Endometrium (tissue), 2 donors: ENCODE data around the gene LIFR.
"Not testable (repeated sequence)": the region's sequence is repeated elsewhere in the genome, so short reads cannot be mapped to it uniquely, and the experiment has no call there.

Experiments
- FAIRE-seq: peaks from 2 replicates; lab custom pipeline; 2012; peaks lifted over from hg19 to GRCh38; lab: Jason Lieb, UNC
- donor health status: control.
- donor health status: control.

The LIFR gene

GRCh38 chr5:38556599-38557307 is at the start of gene LIFR:
Gene LIFR, minus strand, starts transcription at chr5:38556646. Its CDS starts 25,999 bp downstream, at chr5:38530647.
- no peak for FAIRE-seq

GRCh38 chr5:38605610-38606009 is 49.2 kb upstream of the LIFR start:
- FAIRE-seq, result no peak

GRCh38 chr5:38603691-38604090 is 47.2 kb upstream of the LIFR start:
- FAIRE-seq, result no peak

- no peak for FAIRE-seq
Observed at GRCh38 chr5:38602641-38603040, 46.2 kb upstream of the LIFR start.

- no peak for FAIRE-seq
Observed at GRCh38 chr5:38601863-38602298, 45.4 kb upstream of the LIFR start.

- FAIRE-seq, result no peak
Observed at GRCh38 chr5:38601133-38601862, 44.9 kb upstream of the LIFR start.

GRCh38 chr5:38600329-38601045 is 44.0 kb upstream of the LIFR start:
- no peak for FAIRE-seq

- not testable (repeated sequence) for FAIRE-seq
Observed at GRCh38 chr5:38599751-38600150, 43.3 kb upstream of the LIFR start.

GRCh38 chr5:38598994-38599617 is 42.7 kb upstream of the LIFR start:
- no peak for FAIRE-seq

- no peak for FAIRE-seq
Observed at GRCh38 chr5:38598296-38598993, 42.0 kb upstream of the LIFR start.

GRCh38 chr5:38596981-38597380 is 40.5 kb upstream of the LIFR start:
- FAIRE-seq, result no peak

GRCh38 chr5:38595132-38595745 is 38.8 kb upstream of the LIFR start:
- FAIRE-seq, result no peak

- FAIRE-seq, result no peak
Observed at GRCh38 chr5:38593959-38594358, 37.5 kb upstream of the LIFR start.

- no peak for FAIRE-seq
Observed at GRCh38 chr5:38591523-38591849, 35.0 kb upstream of the LIFR start.

- FAIRE-seq, result no peak
Observed at GRCh38 chr5:38590838-38591522, 34.5 kb upstream of the LIFR start.

GRCh38 chr5:38589629-38590028 is 33.2 kb upstream of the LIFR start:
- FAIRE-seq, result no peak

GRCh38 chr5:38585816-38586215 is 29.4 kb upstream of the LIFR start:
- no peak for FAIRE-seq

GRCh38 chr5:38583500-38583899 is 27.1 kb upstream of the LIFR start:
- no peak for FAIRE-seq

GRCh38 chr5:38582975-38583319 is 26.5 kb upstream of the LIFR start:
- no peak for FAIRE-seq

- FAIRE-seq, result no peak
Observed at GRCh38 chr5:38582293-38582974, 26.0 kb upstream of the LIFR start.

- no peak for FAIRE-seq
Observed at GRCh38 chr5:38581597-38581996, 25.2 kb upstream of the LIFR start.
